NCI-H2171 treated with DMSO at 0.1 percent for 48 hours (cell line): ENCODE measurements around the gene EMP2.
"Not testable (repeated sequence)": the region's sequence is repeated elsewhere in the genome, so short reads cannot be mapped to it uniquely, and the experiment has no call there.

ENCODE experiments used
- DNase-seq: peaks from one replicate; lab custom pipeline; 2025; lab: John Stamatoyannopoulos, UW

The EMP2 gene

DNA sequence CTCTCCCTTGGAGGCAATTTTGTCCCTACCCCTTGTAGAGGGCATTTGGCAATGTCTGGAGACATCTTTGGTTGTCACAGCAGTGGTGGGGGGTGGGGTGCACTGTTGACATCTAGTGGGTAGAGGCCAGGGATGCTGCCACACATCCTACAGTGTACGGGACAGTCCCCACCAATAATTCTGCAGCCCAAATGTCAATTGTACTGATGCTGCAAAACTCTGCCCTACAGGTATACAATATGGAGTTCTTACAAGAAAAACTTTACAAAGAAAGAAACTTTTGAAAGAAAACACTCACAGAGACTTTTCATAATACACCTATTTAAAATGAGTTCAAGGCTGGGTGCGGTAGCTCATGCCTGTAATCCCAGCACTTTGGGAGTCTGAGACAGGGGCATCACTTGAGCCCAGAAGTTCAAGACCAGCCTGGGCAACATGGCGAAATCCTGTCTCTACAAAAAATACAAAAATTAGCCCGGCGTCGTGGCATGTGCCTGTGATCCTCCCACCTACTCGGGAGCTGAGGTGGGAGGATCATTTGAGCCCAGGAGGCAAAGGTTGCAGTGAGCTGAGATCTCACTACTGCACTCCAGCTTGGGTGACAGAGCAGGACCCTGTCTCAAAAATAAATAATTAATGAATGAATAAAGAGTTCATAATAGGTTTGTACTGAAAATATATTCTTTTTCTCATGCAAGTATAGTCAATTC, 59.4 kb downstream of the EMP2 start:
- no peak for DNase-seq

DNA sequence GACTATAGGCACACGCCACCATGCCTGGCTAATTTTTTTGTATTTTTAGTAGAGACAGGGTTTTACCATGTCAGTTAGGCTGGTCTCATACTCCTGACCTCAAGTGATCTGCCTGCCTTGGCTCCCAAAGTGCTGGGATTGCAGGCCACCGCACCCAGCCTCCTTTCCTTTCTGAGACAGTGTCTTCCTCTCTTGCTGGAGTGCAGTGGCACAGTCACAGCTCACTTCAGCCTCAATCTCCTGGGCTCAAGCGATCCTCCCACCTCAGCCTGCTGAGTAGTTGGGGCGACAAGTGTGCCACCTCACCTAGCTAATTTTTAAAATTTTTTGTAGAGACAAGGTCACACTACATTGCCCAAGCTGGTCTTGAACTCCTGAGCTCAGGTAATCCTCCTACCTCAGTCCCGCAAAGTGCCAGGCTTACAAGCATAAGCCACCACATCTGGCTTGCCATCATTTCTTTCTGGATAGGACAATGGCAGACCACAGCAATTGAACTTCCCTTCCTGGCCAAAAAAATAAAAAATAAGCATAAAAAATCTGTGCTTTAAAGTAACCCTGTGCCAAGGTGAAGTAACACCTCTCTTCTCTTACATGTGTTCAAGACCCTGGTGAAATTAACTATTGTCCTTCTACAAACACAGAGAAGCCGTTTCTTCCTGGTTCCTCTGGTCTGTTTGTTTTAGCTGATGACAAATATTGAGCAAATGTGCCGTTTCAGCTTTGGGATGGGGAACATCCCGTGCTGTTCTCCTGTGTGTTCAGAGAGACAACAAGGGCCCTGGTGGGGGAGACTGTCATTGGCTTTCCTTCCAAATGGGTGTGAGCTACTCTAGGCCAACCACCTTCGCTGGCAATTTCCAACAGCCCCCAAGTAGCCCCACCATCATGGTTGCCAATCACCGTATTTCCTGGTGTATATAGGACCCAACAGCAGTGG, 60.2 kb downstream of the EMP2 start:
- DNase-seq: no peak

DNA sequence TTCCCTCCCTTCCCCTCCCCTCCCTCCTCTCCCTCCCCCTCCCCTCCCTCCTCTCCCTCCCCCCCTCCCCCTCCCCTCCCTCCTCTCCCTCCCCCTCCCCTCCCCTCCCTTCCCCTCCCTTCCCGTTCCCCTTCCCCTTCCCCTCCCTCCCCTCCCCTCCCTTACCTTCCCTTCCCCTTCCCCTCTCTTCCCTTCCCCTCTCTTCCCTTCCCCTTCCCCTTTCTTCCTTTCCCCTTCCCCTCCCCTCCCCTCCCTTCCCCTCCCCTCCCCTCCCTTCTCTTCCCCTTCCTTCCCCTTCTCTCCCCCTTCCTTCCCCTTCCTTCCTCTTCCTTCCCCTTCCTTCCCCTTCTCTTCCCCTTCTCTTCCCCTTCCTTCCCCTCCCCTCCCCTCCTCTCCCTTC, 61.1 kb downstream of the EMP2 start:
- DNase-seq: no peak

DNA sequence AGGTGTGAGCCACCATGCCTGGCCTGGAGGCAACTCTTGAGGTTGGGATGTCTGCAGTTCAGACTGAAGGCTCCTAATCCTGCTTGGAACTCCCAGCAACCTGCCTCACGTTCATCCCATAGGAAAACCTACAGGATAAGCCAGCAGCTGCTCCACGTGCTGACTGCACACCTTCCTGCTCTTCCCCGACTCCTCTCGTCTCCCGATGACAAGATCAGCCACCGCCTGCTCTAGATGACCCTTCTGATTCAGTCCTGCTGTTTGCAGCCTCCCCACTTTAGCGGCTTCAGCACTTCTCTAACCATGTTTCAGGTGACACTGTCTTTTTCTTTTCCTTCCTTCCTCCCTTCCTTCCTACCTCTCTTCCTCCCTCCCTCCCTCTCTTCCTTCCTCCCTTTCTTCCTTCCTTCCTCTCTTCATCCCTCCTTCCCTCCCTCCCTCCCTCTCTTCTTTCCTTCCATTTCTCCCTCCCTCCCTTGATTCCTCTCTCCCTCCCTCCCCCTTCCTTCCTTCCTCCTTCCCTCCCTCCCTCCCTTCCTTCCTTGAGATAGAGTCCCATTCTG, 61.8 kb downstream of the EMP2 start:
- no peak for DNase-seq

DNA sequence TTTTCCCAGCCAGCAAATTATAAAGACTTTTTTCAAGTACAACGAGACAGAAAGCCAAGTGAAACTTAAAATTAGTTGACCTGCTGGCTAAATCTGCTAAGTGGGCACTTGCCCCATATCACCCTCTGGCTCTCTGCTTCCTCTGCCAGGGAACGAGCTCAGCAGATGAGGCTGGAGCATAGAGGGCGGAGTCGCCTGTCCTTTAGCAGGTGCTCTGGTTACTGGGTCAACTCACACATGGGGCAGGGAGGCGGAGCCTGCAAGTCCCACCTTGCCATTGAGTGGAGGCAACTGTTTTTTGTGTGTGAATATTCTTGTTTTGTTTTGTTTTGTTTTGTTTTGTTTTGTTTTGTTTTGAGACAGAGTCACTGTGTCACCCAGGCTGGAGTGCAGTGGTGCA, 62.5 kb downstream of the EMP2 start:
- no peak for DNase-seq

DNA sequence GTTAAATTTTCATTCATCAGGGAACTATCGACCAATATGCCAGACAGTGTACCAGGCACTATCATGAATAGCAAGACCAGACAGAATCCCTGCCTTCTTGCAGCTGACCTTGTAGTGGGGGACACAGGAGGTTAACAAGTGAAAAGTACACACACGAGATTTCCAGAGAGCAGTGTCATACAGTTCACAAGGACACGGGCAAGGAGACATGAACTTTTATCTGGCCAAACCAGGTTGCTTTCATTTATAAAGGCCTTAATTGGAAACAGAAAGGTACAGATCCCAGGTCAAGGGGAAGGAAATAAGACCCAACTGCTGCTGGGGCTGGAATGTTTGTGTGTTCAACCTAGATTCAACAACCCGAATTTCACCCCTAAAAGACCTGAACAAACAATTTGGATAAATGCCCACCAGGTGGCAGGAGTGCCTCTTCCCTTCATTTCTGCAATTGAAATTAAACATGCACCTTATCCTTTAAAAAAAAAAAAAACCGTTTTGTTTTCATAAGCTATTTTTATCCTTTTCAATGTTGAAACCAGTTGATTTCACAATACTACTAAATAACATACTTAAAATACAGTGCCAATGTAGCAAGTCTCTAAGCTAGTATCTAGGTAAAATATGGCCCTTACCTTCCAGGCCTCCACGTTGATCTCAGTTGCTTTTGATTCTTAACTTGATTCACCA, 65.9 kb downstream of the EMP2 start:
- peak; percentile 65 for DNase-seq

DNA sequence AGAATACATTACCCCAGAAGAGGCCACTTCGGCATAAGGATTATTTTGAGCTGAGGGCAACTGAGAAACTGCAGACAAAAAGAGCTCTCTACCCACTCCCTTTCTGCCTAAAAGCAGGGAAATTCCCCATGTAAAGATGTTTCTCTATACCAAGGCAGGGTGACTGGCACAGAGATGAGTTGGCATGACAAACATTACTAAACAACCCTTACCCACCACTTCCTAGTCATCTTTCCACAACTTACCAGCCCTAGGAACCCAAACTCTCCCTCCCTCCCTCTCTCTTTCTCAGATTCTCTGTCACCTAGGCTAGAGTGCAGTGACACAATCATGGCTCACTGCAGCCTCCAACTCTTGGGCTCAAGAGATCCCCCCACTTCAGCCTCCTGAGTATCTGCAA, 68.6 kb downstream of the EMP2 start:
- DNase-seq: no peak

DNA sequence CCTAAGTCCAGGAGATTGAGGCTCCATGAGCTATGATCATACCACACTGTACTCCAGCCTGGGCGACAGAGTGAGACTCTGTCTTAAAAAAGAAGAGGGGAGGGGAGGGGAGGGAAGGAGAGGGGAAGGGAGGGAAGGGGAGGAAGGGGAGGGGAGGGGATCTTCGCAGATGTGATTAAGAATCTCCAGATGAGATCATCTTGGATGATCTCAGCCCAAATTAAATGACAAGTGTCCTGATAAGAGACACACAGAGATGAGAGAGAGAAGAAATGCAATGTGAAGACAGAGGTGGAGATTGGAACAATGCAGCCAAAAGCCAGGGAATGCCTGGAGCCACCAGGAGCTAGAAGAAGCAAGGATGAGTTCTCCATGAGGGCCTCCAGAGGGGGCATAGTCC, 70.1 kb downstream of the EMP2 start:
- no peak for DNase-seq

DNA sequence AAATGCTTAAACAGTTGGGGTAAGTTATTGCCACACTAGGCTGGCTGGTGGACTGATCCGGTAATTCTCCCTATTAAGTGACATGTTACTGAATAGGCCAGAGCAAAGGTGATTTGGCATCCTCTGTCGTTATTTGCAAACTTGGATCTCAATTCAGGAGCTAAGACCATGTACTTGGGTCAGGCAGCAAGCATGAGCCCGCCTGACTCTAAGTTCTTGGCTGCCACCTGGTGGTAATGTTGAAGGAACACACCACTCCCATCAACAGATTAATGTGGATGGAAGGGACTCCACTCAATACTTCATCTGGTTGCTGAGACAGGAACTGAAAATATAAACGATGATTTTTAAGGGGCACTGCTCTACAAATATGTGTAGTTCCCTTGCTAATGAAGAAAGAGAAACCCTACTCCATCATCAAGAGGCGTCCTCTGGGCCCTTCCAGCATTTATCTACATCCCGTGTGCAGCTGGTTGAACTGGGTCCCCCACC, 70.8 kb downstream of the EMP2 start:
- peak; percentile 77 for DNase-seq

DNA sequence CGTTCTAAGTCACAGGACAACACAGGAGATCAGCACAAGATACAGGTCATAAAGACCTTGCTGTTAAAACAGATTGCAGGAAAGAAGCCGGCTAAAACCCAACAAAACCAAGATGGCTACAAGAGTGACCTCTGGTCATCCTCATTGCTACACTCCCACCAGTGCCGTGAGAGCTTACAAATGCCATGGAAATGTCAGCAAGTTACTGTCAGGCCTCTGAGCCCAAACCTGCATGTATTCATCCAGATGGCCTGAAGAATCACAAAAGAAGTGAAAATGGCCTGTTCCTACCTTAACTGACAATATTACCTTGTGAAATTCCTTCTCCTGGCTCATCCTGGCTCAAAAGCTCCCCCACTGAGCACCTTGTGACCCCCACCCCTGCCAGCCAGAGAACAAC, 75.1 kb downstream of the EMP2 start:
- DNase-seq: not testable (repeated sequence)

DNA sequence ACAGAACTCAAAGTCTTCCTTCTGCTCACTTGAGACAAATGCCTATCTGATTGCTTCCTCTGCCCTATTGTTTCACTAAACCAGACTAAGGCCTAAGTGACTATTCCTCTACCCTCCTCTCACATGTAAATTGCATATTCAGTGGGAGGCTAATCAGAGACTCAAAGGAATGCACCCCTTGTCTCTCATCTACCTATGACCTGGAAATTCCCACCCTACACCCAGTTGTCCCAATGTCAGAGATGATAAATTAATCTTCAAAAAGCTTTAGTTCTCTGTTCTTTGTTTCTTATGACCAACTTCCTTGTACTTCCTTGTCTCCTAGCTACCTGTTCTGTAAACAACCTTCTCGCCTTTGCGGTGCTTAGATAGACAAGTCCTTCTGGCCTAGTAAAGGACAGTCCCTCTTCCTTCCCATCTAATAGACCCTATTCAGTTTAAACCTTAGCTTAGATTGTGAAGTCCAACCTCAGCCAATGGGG, 76.0 kb downstream of the EMP2 start:
- DNase-seq: no peak

DNA sequence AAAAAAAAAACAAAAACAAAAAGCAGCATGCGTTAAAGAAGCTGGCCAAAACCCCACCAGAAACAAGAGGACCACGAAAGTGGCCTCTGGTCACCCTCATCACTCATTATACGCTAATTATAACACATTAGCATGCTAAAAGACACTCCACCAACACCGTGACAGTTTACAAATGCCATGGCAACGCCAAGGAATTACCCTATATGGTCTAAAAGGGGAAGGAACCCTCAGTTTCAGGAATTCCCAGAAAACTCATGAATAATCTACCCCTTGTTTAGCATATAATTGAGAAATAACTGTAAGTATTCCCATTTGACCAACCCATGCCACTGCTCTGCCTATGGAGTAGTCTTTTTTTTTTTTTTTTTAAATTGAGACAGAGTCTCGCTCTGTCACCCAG, 77.6 kb downstream of the EMP2 start:
- DNase-seq: no peak

DNA sequence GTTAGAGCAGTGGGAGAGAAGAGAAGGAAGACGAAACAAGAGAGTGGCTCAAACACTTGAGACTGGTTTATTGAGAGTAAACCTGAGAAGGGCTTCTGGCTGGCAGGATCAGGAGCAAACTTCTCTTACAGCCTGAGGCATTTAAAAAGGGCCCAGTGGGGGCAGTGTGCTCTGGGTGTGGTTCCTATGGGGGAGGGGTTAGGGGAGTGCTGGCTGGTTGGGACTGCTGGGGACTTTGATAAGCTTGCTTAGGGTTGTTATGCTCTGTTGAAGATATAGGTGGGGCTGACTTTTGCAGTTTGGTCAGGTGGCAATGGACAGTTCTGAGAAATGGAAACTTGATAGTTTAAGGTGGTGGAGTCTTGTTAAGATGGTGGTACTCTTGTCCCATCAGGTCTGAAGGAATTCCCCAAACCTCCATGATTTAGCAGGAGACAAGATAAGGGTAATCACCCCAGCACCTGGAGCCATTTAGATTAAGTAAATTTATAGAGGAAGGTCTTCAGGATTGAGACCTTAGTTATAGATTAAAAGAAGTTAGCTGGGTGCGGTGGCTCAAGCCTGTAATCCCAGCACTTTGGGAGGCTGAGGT, 79.3 kb downstream of the EMP2 start:
- DNase-seq: no peak

DNA sequence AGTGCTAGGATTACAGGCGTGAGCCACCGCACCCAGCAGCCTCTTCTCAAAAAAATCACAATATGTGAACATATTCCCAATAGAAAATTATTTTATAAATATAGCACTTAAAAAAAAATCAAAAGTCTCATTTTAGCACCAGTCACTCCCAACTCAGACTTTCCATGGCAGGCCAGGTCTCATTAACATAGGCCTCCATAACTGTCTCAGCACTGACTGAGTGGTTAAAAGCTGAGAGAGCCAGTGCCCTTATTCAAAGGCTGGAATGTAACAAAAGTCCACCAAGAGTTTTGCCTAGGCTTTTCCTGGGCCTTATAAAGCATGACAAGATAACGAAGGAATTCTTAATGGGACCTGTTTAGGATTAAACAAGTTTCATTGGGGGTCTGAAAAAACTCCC, 79.8 kb downstream of the EMP2 start:
- no peak for DNase-seq

DNA sequence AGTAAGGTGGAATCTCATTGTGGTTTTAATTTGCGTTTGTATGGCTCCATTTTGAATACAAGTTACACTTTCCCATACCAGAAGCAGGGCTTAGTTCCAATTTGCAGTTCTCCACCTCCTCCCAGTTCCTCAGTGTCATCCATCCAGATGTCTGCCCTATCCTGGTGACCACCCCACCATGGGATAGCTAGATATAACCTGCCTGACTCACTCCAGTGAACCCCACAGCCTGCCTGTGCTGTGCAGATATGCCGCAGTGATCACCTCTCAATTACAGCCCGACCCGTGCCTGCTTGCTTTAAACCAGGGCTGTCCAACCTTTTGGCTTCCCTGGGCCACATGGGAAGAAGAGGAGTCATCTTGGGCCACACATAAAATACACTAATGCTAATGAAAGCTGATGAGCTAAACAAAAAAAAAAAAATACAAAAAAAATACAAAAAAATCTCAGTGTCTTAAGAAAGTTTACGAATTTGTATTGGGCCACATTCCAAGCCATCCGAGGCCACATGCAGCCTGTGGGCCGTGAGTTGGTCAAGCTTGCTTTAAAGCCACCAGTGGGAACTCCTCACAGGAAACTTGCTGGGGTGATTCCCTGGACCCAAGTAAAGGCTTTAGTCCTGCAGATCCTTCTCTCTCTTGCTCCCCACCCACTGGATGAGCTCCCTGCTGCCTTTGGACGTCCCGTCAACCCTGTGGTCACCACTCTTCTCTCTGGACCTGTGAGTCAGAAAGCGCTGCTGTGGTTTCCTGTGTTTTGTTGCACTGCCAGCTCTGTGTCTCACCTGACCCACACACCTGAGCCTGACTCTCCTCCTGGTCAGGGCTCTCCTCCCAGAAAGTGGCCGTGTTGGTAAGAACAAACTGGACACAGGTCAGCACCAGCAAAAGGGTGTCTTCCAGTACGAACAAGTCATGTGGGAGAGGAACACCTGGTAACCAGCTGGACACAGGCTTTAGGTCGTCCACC, 83.0 kb downstream of the EMP2 start:
- no peak for DNase-seq

DNA sequence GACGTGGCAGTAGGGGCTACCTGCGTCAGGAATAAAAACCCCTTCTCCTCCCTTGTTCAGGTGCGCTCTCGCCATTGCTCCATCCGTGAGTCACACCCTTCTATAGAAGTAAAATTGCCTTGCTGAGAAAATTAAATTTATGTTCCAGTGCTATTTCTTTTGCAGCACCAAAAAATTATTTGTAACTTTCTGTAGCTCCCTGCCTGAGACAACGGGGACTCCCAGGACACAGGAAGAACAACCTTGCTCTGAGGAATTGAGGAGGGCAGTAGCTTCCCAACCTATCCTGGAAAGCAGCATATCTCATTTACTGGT, 85.4 kb downstream of the EMP2 start:
- no peak for DNase-seq

DNA sequence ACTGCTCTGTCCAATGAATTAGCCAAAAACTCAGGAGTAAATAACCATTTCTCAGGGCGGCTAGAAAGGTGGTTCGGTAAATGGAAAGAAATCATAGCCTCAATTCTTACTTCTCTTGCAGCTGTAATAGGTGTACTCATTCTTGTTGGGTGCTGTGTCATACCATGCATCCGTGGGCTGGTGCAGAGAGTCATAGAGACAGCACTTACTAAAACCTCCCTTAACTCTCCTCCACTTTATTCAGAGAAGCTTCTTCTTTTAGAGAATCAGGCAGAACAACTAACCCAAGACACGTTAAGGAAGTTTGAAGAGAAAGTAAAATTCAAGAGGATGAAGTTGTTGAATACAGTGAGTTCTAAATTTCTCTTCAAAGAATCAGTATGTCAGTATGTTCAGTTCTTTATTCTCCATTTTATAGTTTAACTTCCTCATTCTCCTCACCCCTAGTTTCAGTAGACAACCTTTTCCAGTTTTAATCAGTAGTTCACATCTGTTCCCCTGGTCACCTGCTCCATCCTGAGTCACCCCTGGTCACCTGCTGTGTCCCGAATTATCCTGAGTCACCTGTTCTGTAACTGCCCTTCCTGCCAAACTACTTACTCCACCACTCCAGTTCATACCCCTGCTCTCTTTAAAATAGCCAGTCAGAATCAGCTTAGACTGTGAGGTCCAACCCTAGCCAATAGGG, 85.9 kb downstream of the EMP2 start:
- no peak for DNase-seq

DNA sequence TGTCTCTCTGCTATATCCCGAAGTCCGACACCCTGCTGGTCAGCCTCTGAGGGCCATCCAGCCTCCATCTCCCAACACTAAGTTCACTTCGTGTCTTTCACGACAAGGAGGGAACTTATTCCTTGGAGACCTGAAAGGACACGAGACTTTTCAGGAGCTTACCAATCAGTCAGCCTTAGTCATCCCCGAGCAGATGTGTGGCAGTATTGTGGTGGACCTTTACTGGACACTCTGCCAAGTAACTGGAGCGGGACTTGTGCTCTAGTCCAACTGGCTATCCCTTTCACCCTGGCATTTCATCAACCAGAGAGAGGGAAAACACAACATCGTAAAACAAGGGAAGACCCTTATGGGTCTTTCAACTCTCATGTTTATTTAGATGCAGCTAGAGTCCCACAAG, 87.1 kb downstream of the EMP2 start:
- DNase-seq: no peak

DNA sequence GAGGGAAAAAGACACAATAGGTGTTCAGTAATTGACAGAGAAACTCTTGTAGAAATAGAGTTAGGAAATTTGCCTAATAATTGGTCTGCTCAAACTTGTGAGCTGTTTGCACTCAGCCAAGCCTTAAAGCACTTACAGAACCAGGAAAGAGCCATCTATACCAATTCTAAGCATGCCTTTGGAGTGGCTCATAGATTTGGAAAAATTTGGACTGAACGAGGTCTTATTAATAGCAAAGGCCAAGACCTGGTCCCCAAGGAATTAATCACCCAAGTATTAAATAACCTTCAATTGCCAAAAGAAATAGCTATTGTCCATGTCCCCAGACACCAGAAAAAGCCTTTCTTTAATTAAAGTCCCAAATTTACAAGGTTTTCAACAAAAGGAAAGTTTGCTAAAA, 90.3 kb downstream of the EMP2 start:
- no peak for DNase-seq

DNA sequence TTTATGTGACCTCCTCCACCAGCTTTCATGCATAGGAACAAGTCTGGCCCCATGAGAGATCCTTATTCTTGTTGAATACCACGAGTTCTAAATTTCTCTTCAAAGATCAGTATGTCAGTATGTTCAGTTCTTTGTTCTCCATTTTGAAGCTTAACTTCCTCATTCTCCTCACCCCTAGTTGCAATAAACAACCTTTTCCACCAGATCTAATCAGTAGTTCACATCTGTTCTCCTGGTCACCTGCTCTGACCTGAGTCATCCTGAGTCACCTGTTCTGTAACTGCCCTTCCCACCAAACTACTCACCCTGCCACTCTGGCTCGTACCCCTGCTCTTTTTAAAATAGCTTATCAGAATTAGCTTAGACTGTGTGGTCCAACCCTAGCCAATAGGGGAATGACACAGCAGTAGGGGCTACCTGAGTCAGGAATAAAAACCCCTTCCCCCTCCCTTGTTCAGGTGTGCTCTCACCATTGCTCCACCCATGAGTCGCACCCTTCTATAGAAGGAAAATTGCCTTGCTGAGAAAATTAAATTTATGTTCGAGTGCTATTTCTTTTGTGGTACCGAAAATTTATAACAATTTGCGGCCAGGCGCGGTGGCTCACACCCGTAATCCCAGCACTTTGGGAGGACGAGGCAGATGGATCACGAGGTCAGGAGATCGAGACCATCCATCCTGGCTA, 94.6 kb downstream of the EMP2 start:
- DNase-seq: no peak
